H9 (cell line): Measurements from ENCODE around the gene PKIB. TPM values are rescaled to one million over a fixed set of nuclear protein-coding genes. Genes with fewer than 3 reads are reported as not detected.

ENCODE experiments used
- DNase-seq: peaks from one replicate; pipeline ENCODE4 v3.0.0-alpha.2; 2017
- H2AFZ ChIP-seq: one replicate; pipeline ENCODE4 v1.6.1; 2013; ENCODE audit warnings: mild to moderate bottlenecking, low read length, control low read depth, moderate library complexity
- H2AK5ac ChIP-seq: 2 replicates; pipeline ENCODE4 v1.6.1; 2013; ENCODE audit warnings: low read length, control low read depth, mixed read lengths; ENCODE audit not compliant: insufficient read length
- H2BK120ac ChIP-seq: one replicate; pipeline ENCODE4 v1.6.1; 2013; ENCODE audit warnings: low read depth, mild to moderate bottlenecking, low read length, control low read depth, inconsistent platforms; ENCODE audit not compliant: poor library complexity, severe bottlenecking
- H2BK12ac ChIP-seq: 2 replicates; pipeline ENCODE4 v1.6.1; 2013; ENCODE audit warnings: low read length, control low read depth, mixed read lengths, low read depth; ENCODE audit not compliant: insufficient read length
- H2BK15ac ChIP-seq: 2 replicates; pipeline ENCODE4 v1.6.1; 2013; ENCODE audit warnings: low read depth, low read length, control low read depth
- H2BK20ac ChIP-seq: one replicate; pipeline ENCODE4 v1.6.1; 2013; ENCODE audit warnings: low read depth, mild to moderate bottlenecking, low read length, control low read depth, inconsistent platforms; ENCODE audit not compliant: poor library complexity, severe bottlenecking
- H2BK5ac ChIP-seq: 2 replicates; pipeline ENCODE4 v1.6.1; 2013; ENCODE audit warnings: low read length, control low read depth, mixed read lengths; ENCODE audit not compliant: insufficient read length
- H3K14ac ChIP-seq: 2 replicates; pipeline ENCODE4 v1.6.1; 2013; ENCODE audit warnings: low read length, control low read depth; ENCODE audit not compliant: insufficient read depth
- H3K18ac ChIP-seq: 2 replicates; pipeline ENCODE4 v1.6.1; 2013; ENCODE audit warnings: low read depth, mild to moderate bottlenecking, mixed read lengths, low read length, control low read depth; ENCODE audit not compliant: insufficient read length
- H3K23ac ChIP-seq: 2 replicates; pipeline ENCODE4 v1.6.1; 2013; ENCODE audit warnings: low read length, control low read depth, mixed read lengths, low read depth; ENCODE audit not compliant: insufficient read length
- H3K23me2 ChIP-seq: 2 replicates; pipeline ENCODE4 v1.6.1; 2013; ENCODE audit warnings: low read depth, mild to moderate bottlenecking, mixed read lengths, low read length, control low read depth; ENCODE audit not compliant: insufficient read length, poor library complexity, severe bottlenecking
- H3K27ac ChIP-seq: 2 replicates; pipeline ENCODE4 v1.5.1; 2013; ENCODE audit warnings: low read length, control low read depth, mixed read lengths, low read depth; ENCODE audit not compliant: insufficient read length
- H3K27me3 ChIP-seq: 2 replicates; pipeline ENCODE4 v1.6.1; 2013; ENCODE audit warnings: low read length, control low read depth, inconsistent platforms; ENCODE audit not compliant: insufficient read depth
- H3K4ac ChIP-seq: 2 replicates; pipeline ENCODE4 v1.6.1; 2013; ENCODE audit warnings: low read depth, mild to moderate bottlenecking, control low read depth, inconsistent platforms, low read length, moderate library complexity
- H3K4me1 ChIP-seq: 2 replicates; pipeline ENCODE4 v1.6.1; 2013; ENCODE audit warnings: low read length, control low read depth, inconsistent platforms; ENCODE audit not compliant: insufficient read depth
- H3K4me2 ChIP-seq: 2 replicates; pipeline ENCODE4 v1.6.1; 2013; ENCODE audit warnings: low read length, control low read depth, mixed read lengths; ENCODE audit not compliant: insufficient read length, insufficient read depth
- H3K56ac ChIP-seq: 2 replicates; pipeline ENCODE4 v1.6.1; 2013; ENCODE audit warnings: low read depth, mild to moderate bottlenecking, mixed read lengths, low read length, control low read depth; ENCODE audit not compliant: insufficient read length
- H3K79me1 ChIP-seq: 2 replicates; pipeline ENCODE4 v1.6.1; 2013; ENCODE audit warnings: low read depth, mild to moderate bottlenecking, moderate library complexity, low read length, control low read depth, inconsistent platforms; ENCODE audit not compliant: insufficient read depth, poor library complexity, severe bottlenecking
- H3K79me2 ChIP-seq: 2 replicates; pipeline ENCODE4 v1.6.1; 2013; ENCODE audit warnings: low read length, control low read depth, inconsistent platforms; ENCODE audit not compliant: insufficient read depth
- H3K9ac ChIP-seq: 2 replicates; pipeline ENCODE4 v1.6.1; 2013; ENCODE audit warnings: low read length, control low read depth, mixed read lengths; ENCODE audit not compliant: insufficient read length; ENCODE audit errors: extremely low read depth
- H3K9me3 ChIP-seq: one replicate; pipeline ENCODE4 v1.6.1; 2013; ENCODE audit warnings: low read depth, low read length, inconsistent platforms; ENCODE audit not compliant: control insufficient read depth
- H3T11ph ChIP-seq: one replicate; pipeline ENCODE4 v1.6.1; 2013; ENCODE audit warnings: mild to moderate bottlenecking, low read length, control low read depth, inconsistent platforms
- H4K20me1 ChIP-seq: one replicate; pipeline ENCODE4 v1.6.1; 2013; ENCODE audit not compliant: control insufficient read depth, insufficient read length, insufficient read depth
- H4K5ac ChIP-seq: 2 replicates; pipeline ENCODE4 v1.6.1; 2013; ENCODE audit warnings: low read depth, mild to moderate bottlenecking, mixed read lengths, low read length, control low read depth; ENCODE audit not compliant: insufficient read length
- H4K8ac ChIP-seq: replicated peaks from 2 replicates; pipeline ENCODE4 v1.6.1; 2013; ENCODE audit warnings: low read length, control low read depth, mixed read lengths, low read depth; ENCODE audit not compliant: insufficient read length
- H4K91ac ChIP-seq: 2 replicates; pipeline ENCODE4 v1.6.1; 2013; ENCODE audit warnings: low read depth, mild to moderate bottlenecking, moderate library complexity, mixed read lengths, low read length, control low read depth; ENCODE audit not compliant: insufficient read length
- H3K27ac Mint-ChIP-seq, 3 experiments: 2 replicates in 2 of 3; 3 replicates in 1 of 3; pipeline ENCODE4 v1.8.0; 2020 to 2021; ENCODE audit warnings: mixed read lengths in 3 of 3, mild to moderate bottlenecking in 1 of 3, moderate library complexity in 1 of 3
- H3K27me3 Mint-ChIP-seq: 2 replicates; pipeline ENCODE4 v1.8.0; 2021; ENCODE audit warnings: low read depth, mild to moderate bottlenecking, moderate library complexity, mixed read lengths
- H3K36me3 Mint-ChIP-seq, 3 experiments: 2 replicates in 2 of 3; 3 replicates in 1 of 3; pipeline ENCODE4 v1.8.0; 2020 to 2021; ENCODE audit warnings: low read depth in 3 of 3, mixed read lengths in 3 of 3; ENCODE audit not compliant: insufficient read depth in 1 of 3
- H3K4me1 Mint-ChIP-seq, 2 experiments: 2 replicates each; pipeline ENCODE4 v1.8.0; 2020; ENCODE audit warnings: mixed read lengths in 2 of 2
- H3K4me3 Mint-ChIP-seq, 2 experiments: 2 replicates in 1 of 2; 3 replicates in 1 of 2; pipeline ENCODE4 v1.8.0; 2020 to 2021; ENCODE audit warnings: mild to moderate bottlenecking in 2 of 2, mixed read lengths in 2 of 2, moderate library complexity in 1 of 2
- H3K9me3 Mint-ChIP-seq, 2 experiments: 2 replicates in 1 of 2; 3 replicates in 1 of 2; pipeline ENCODE4 v1.8.0; 2020; ENCODE audit warnings: mild to moderate bottlenecking in 2 of 2, mixed read lengths in 2 of 2, moderate library complexity in 1 of 2
- WGBS: extraction: QIAGEN DNeasy Blood & Tissue Kit; methylation state at CpG from one replicate; pipeline ENCODE4 v1.1.7; 2013; ENCODE audit warnings: missing lambda C conversion rate, low lambda C conversion rate, mixed read lengths; ENCODE audit not compliant: insufficient read length; ENCODE audit errors: extremely low coverage; 5-methylcytosine and 5-hydroxymethylcytosine counted together
- total RNA-seq: library from RNA; stranded (reverse); gene quantifications from 2 replicates; pipeline ENCODE4 v1.2.1, GENCODE V29; 2021
- TF ChIP-seq, protein P1 (sequence below): fragments of 200-600 bp; sonication (generic); conservative IDR thresholded peaks from 3 replicates; pipeline ENCODE4 v1.8.0; 2021; ENCODE audit warnings: antibody characterized with exemption, mild to moderate bottlenecking

PKIB gene
- total RNA-seq, 1 experiment from 2014 or later, result 46.5 TPM

DNA sequence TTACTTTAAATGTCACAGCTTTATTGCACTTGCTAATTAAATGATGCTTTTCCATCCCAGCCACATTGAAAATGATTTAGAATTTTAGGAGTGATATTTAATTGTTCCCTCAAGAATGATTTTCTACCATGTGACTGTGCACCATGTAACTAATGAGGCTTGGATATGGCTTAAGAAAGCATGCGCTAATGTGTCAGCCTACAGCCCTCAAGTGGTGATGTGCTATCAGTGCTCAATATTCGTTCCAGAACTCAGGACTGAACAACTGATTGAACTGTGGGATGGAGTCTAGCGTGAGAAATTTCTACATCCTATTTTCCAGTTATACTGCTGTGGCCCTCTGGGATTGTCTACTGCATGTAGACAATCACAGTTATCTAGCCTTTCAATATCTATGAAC, 71.5 kb downstream of the PKIB start:
- peaks cover 4% of the 10 kb centered on the region for H3K79me1 ChIP-seq
- no peak overlapping the region for H4K8ac ChIP-seq
- no CpG with 5 or more reads among the region's 3 CpGs for WGBS
- H3K27me3 Mint-ChIP-seq, result no peaks in the 10 kb centered on the region
- no peak overlapping the region for H3K27ac ChIP-seq
- no peak overlapping the region for H3K4me3 Mint-ChIP-seq
- no peak overlapping the region for H4K91ac ChIP-seq
- H3K4me2 ChIP-seq, result no peak overlapping the region
- no peak overlapping the region for H2BK12ac ChIP-seq
- H3K9me3 ChIP-seq, result no peaks in the 10 kb centered on the region
- H3K27ac Mint-ChIP-seq, result no peak overlapping the region
- no peak overlapping the region for H3K56ac ChIP-seq
- H3K18ac ChIP-seq, result no peak overlapping the region
- no peaks in the 10 kb centered on the region for H3K4me1 ChIP-seq
- H3K23ac ChIP-seq, result no peak overlapping the region
- H3K14ac ChIP-seq, result no peak overlapping the region
- no peak overlapping the region for H3T11ph ChIP-seq
- no peaks in the 10 kb centered on the region for H3K23me2 ChIP-seq
- H2BK15ac ChIP-seq, result no peak overlapping the region
- no peaks in the 10 kb centered on the region for H3K27me3 ChIP-seq
- no peak overlapping the region for H3K9ac ChIP-seq
- no peaks in the 10 kb centered on the region for H3K4me1 Mint-ChIP-seq
- TF ChIP-seq, protein P1, sequence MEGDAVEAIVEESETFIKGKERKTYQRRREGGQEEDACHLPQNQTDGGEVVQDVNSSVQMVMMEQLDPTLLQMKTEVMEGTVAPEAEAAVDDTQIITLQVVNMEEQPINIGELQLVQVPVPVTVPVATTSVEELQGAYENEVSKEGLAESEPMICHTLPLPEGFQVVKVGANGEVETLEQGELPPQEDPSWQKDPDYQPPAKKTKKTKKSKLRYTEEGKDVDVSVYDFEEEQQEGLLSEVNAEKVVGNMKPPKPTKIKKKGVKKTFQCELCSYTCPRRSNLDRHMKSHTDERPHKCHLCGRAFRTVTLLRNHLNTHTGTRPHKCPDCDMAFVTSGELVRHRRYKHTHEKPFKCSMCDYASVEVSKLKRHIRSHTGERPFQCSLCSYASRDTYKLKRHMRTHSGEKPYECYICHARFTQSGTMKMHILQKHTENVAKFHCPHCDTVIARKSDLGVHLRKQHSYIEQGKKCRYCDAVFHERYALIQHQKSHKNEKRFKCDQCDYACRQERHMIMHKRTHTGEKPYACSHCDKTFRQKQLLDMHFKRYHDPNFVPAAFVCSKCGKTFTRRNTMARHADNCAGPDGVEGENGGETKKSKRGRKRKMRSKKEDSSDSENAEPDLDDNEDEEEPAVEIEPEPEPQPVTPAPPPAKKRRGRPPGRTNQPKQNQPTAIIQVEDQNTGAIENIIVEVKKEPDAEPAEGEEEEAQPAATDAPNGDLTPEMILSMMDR, result no peak
- H2BK5ac ChIP-seq, result no peak overlapping the region
- no peak overlapping the region for H3K4ac ChIP-seq
- DNase-seq, result no peak
- H2BK120ac ChIP-seq, result no peak overlapping the region
- H4K5ac ChIP-seq, result no peak overlapping the region
- no peaks in the 10 kb centered on the region for H3K79me2 ChIP-seq
- no peaks in the 10 kb centered on the region for H3K9me3 Mint-ChIP-seq
- H4K20me1 ChIP-seq, result no peaks in the 10 kb centered on the region
- no peak overlapping the region for H2AFZ ChIP-seq
- H3K36me3 Mint-ChIP-seq, result peaks cover 0 to 6% (median 0%) of the 10 kb centered on the region in 3 experiments; a peak in 4 of 7 replicates
- H2BK20ac ChIP-seq, result no peak overlapping the region
- no peak overlapping the region for H2AK5ac ChIP-seq
